ENCODE results near the gene GAREM1.
"Not testable (repeated sequence)": the region's sequence is repeated elsewhere in the genome, so short reads cannot be mapped to it uniquely, and the experiment has no call there.

Gene GAREM1

GRCh38 chr18:32257084-32257785, 213.4 kb downstream of the GAREM1 start:
- no peak for DNase-seq (ENCODE audit: low spot score)

GRCh38 chr18:32255570-32255969, 215.1 kb downstream of the GAREM1 start:
- no peak for DNase-seq (ENCODE audit: low spot score)

GRCh38 chr18:32252141-32252860, 218.4 kb downstream of the GAREM1 start:
- no peak for DNase-seq (ENCODE audit: low spot score)

GRCh38 chr18:32251466-32251865, 219.2 kb downstream of the GAREM1 start:
- no peak for DNase-seq (ENCODE audit: low spot score)

- no peak for DNase-seq (ENCODE audit: low spot score)
Measured at GRCh38 chr18:32249147-32249929, 221.3 kb downstream of the GAREM1 start.

- DNase-seq (ENCODE audit: low spot score), result no peak
Measured at GRCh38 chr18:32244881-32245280, 225.8 kb downstream of the GAREM1 start.

- DNase-seq (ENCODE audit: low spot score), result peak; percentile 70
Measured at GRCh38 chr18:32243358-32243757, 227.3 kb downstream of the GAREM1 start.

GRCh38 chr18:32242395-32242794, 228.3 kb downstream of the GAREM1 start:
- DNase-seq (ENCODE audit: low spot score), result no peak

GRCh38 chr18:32238635-32239268, 231.9 kb downstream of the GAREM1 start:
- DNase-seq (ENCODE audit: low spot score), result no peak

- DNase-seq (ENCODE audit: low spot score), result no peak
Measured at GRCh38 chr18:32237049-32237448, 233.6 kb downstream of the GAREM1 start.

GRCh38 chr18:32233348-32233747, 237.3 kb downstream of the GAREM1 start:
- DNase-seq (ENCODE audit: low spot score), result not testable (repeated sequence)

- no peak for DNase-seq (ENCODE audit: low spot score)
Measured at GRCh38 chr18:32219431-32220018, 251.2 kb downstream of the GAREM1 start.

GRCh38 chr18:32216390-32216789, 254.3 kb downstream of the GAREM1 start:
- no peak for DNase-seq (ENCODE audit: low spot score)

- no peak for DNase-seq (ENCODE audit: low spot score)
Measured at GRCh38 chr18:32213693-32214092, 257.0 kb downstream of the GAREM1 start.
